ENCODE data around the gene STBD1.
"Not testable (repeated sequence)": the region's sequence is repeated elsewhere in the genome, so short reads cannot be mapped to it uniquely, and the experiment has no call there.

STBD1 gene

GRCh38 chr4:76315267-76315918 is 8.9 kb downstream of the STBD1 start:
- in situ Hi-C loops (cut with HindIII; ENCODE audit: low sequenced_read_pairs) = no loop called here

- in situ Hi-C loops (cut with HindIII; ENCODE audit: low sequenced_read_pairs) = no loop called here
Measured at GRCh38 chr4:76316131-76316530, 9.6 kb downstream of the STBD1 start.

- in situ Hi-C loops (cut with HindIII; ENCODE audit: low sequenced_read_pairs) = no loop called here
Measured at GRCh38 chr4:76322236-76322635, 15.7 kb downstream of the STBD1 start.

- in situ Hi-C loops (cut with HindIII; ENCODE audit: low sequenced_read_pairs) = no loop called here
Measured at GRCh38 chr4:76325072-76325471, 18.5 kb downstream of the STBD1 start.

GRCh38 chr4:76326515-76326914 is 20.0 kb downstream of the STBD1 start:
- in situ Hi-C loops (cut with HindIII; ENCODE audit: low sequenced_read_pairs) = no loop called here

- in situ Hi-C loops (cut with HindIII; ENCODE audit: low sequenced_read_pairs) = no loop called here
Measured at GRCh38 chr4:76334885-76335284, 28.4 kb downstream of the STBD1 start.

- in situ Hi-C loops (cut with HindIII; ENCODE audit: low sequenced_read_pairs) = no loop called here
Measured at GRCh38 chr4:76339364-76339763, 32.8 kb downstream of the STBD1 start.

GRCh38 chr4:76341063-76341462 is 34.5 kb downstream of the STBD1 start:
- in situ Hi-C loops (cut with HindIII; ENCODE audit: low sequenced_read_pairs) = no loop called here

GRCh38 chr4:76342191-76342590 is 35.7 kb downstream of the STBD1 start:
- in situ Hi-C loops (cut with HindIII; ENCODE audit: low sequenced_read_pairs) = no loop called here

- in situ Hi-C loops (cut with HindIII; ENCODE audit: low sequenced_read_pairs) = no loop called here
Measured at GRCh38 chr4:76342803-76343202, 36.3 kb downstream of the STBD1 start.

- in situ Hi-C loops (cut with HindIII; ENCODE audit: low sequenced_read_pairs) = no loop called here
Measured at GRCh38 chr4:76354517-76355473, 48.3 kb downstream of the STBD1 start.

GRCh38 chr4:76357981-76358380 is 51.4 kb downstream of the STBD1 start:
- in situ Hi-C loops (cut with HindIII; ENCODE audit: low sequenced_read_pairs) = no loop called here

- in situ Hi-C loops (cut with HindIII; ENCODE audit: low sequenced_read_pairs) = not testable (repeated sequence)
Measured at GRCh38 chr4:76359881-76360466, 53.4 kb downstream of the STBD1 start.

All from DLD1 (cell line).